Measurements from ENCODE around the gene WDR72. TPM values are rescaled to one million over a fixed set of nuclear protein-coding genes. Genes with fewer than 3 reads are reported as not detected.

WDR72 gene
- total and polyA plus RNA-seq, 4 donors, result 0.10 to 0.97 (median 0.45) TPM

- peaks cover 0 to 2% (median 0%) of the 10 kb centered on the region in 4 donors for H3K9me3 ChIP-seq (ENCODE audit: control insufficient read depth in 4 of 4, insufficient read depth in 3 of 4, low read length in 3 of 4)
- H3K4me3 ChIP-seq, result no peak overlapping the region
- no peaks in the 10 kb centered on the region for H3K36me3 ChIP-seq (ENCODE audit: control insufficient read depth in 4 of 4, insufficient read depth in 4 of 4, low read length in 4 of 4)
- no peak for TF ChIP-seq CTCF (IDR thresholded peaks at IDR 0.05; ENCODE audit: control extremely low read depth, extremely low read depth)
- 48 to 67% methylated on average over 3 of the region's 3 CpGs for WGBS, 2 donors
- no peak overlapping the region for H3K9ac ChIP-seq (ENCODE audit: insufficient read depth in 1 of 2, low read length in 2 of 2)
- DNase-seq (peak in 1 of 3 donors; percentile 16), ATAC-seq (ENCODE audit: insufficient read depth, low FRiP score) (no peak)
- no peak overlapping the region for H3K27ac ChIP-seq (ENCODE audit: low read depth in 1 of 2, low read length in 1 of 2)
- H3K4me1 ChIP-seq (ENCODE audit: control insufficient read depth in 5 of 5, insufficient read depth in 5 of 5, low read length in 5 of 5), result no peaks in the 10 kb centered on the region
- no peaks in the 10 kb centered on the region for H3K27me3 ChIP-seq (ENCODE audit: control insufficient read depth in 3 of 3, insufficient read depth in 3 of 3, low read length in 2 of 3)
These were observed 179.1 kb downstream of the WDR72 start for GRCh38 chr15:53580366-53580765.

GRCh38 chr15:53576841-53577240, 182.6 kb downstream of the WDR72 start:
- Histone ChIP-seq H3K9ac (ENCODE audit: insufficient read depth in 1 of 2, low read length in 2 of 2) (no peak overlapping the region), H3K27ac (ENCODE audit: low read depth in 1 of 2, low read length in 1 of 2) (no peak overlapping the region), H3K9me3 (ENCODE audit: control insufficient read depth in 4 of 4, insufficient read depth in 3 of 4, low read length in 3 of 4) (no peaks in the 10 kb centered on the region), H3K36me3 (ENCODE audit: control insufficient read depth in 4 of 4, insufficient read depth in 4 of 4, low read length in 4 of 4) (no peaks in the 10 kb centered on the region), H3K4me1 (ENCODE audit: control insufficient read depth in 5 of 5, insufficient read depth in 5 of 5, low read length in 5 of 5) (no peaks in the 10 kb centered on the region), H3K27me3 (ENCODE audit: control insufficient read depth in 3 of 3, insufficient read depth in 3 of 3, low read length in 2 of 3) (no peaks in the 10 kb centered on the region), H3K4me3 (no peak overlapping the region)
- WGBS, 2 donors, result 72 to 86% methylated on average over 1 of the region's 1 CpG
- ATAC-seq (ENCODE audit: insufficient read depth, low FRiP score), result no peak
- no peak for DNase-seq
- no peak for TF ChIP-seq CTCF (IDR thresholded peaks at IDR 0.05; ENCODE audit: control extremely low read depth, extremely low read depth)

- no peaks in the 10 kb centered on the region for H3K27me3 ChIP-seq (ENCODE audit: control insufficient read depth in 3 of 3, insufficient read depth in 3 of 3, low read length in 2 of 3)
- no peak overlapping the region for H3K9ac ChIP-seq (ENCODE audit: insufficient read depth in 1 of 2, low read length in 2 of 2)
- H3K9me3 ChIP-seq (ENCODE audit: control insufficient read depth in 4 of 4, insufficient read depth in 3 of 4, low read length in 3 of 4), result no peaks in the 10 kb centered on the region
- DNase-seq (no peak), ATAC-seq (ENCODE audit: insufficient read depth, low FRiP score) (no peak)
- H3K36me3 ChIP-seq (ENCODE audit: control insufficient read depth in 4 of 4, insufficient read depth in 4 of 4, low read length in 4 of 4), result no peaks in the 10 kb centered on the region
- no peaks in the 10 kb centered on the region for H3K4me1 ChIP-seq (ENCODE audit: control insufficient read depth in 5 of 5, insufficient read depth in 5 of 5, low read length in 5 of 5)
- H3K4me3 ChIP-seq, result no peak overlapping the region
- no peak for TF ChIP-seq CTCF (IDR thresholded peaks at IDR 0.05; ENCODE audit: control extremely low read depth, extremely low read depth)
- no peak overlapping the region for H3K27ac ChIP-seq (ENCODE audit: low read depth in 1 of 2, low read length in 1 of 2)
These were observed 186.4 kb downstream of the WDR72 start for GRCh38 chr15:53573091-53573490.

GRCh38 chr15:53569751-53570480, 189.5 kb downstream of the WDR72 start:
- no peaks in the 10 kb centered on the region for H3K4me1 ChIP-seq (ENCODE audit: control insufficient read depth in 5 of 5, insufficient read depth in 5 of 5, low read length in 5 of 5)
- H3K27ac ChIP-seq (ENCODE audit: low read depth in 1 of 2, low read length in 1 of 2), result no peak overlapping the region

More at GRCh38 chr15:53569751-53570480, 189.5 kb downstream of the WDR72 start:
- 79 to 86% methylated on average over 3 of the region's 3 CpGs for WGBS, 2 donors
- Histone ChIP-seq H3K9me3 (ENCODE audit: control insufficient read depth in 4 of 4, insufficient read depth in 3 of 4, low read length in 3 of 4) (no peaks in the 10 kb centered on the region), H3K36me3 (ENCODE audit: control insufficient read depth in 4 of 4, insufficient read depth in 4 of 4, low read length in 4 of 4) (no peaks in the 10 kb centered on the region), H3K4me3 (no peak overlapping the region), H3K27me3 (ENCODE audit: control insufficient read depth in 3 of 3, insufficient read depth in 3 of 3, low read length in 2 of 3) (no peaks in the 10 kb centered on the region), H3K9ac (ENCODE audit: insufficient read depth in 1 of 2, low read length in 2 of 2) (no peak overlapping the region)
- DNase-seq (no peak), ATAC-seq (ENCODE audit: insufficient read depth, low FRiP score) (no peak)
- TF ChIP-seq CTCF (IDR thresholded peaks at IDR 0.05; ENCODE audit: control extremely low read depth, extremely low read depth), result no peak

Measured in lung (tissue), 12 donors.